Mammary epithelial cell (primary cell): Measurements from ENCODE around the gene NIT1.
A peak's percentile ranks its signal among the peaks of the same experiment; 100 is the strongest.

Experiments used
- EZH2 ChIP-seq: IDR thresholded peaks from 2 replicates; pipeline ENCODE4 v1.6.1; 2012; ENCODE audit warnings: low read length, inconsistent platforms, borderline replicate concordance
- TF ChIP-seq, protein P1 (sequence below), 2 donors: IDR thresholded peaks in 1 of 2; conservative IDR thresholded peaks in 1 of 2; 2 replicates each; pipeline ENCODE4 v1.5.1; 2011 to 2012; ENCODE audit warnings: inconsistent platforms in 2 of 2, low read length in 2 of 2, mild to moderate bottlenecking in 2 of 2, control low read depth in 1 of 2, low read depth in 1 of 2; ENCODE audit not compliant: insufficient read depth in 1 of 2; ENCODE audit errors: extremely low read depth in 1 of 2

- TF ChIP-seq, protein P1, sequence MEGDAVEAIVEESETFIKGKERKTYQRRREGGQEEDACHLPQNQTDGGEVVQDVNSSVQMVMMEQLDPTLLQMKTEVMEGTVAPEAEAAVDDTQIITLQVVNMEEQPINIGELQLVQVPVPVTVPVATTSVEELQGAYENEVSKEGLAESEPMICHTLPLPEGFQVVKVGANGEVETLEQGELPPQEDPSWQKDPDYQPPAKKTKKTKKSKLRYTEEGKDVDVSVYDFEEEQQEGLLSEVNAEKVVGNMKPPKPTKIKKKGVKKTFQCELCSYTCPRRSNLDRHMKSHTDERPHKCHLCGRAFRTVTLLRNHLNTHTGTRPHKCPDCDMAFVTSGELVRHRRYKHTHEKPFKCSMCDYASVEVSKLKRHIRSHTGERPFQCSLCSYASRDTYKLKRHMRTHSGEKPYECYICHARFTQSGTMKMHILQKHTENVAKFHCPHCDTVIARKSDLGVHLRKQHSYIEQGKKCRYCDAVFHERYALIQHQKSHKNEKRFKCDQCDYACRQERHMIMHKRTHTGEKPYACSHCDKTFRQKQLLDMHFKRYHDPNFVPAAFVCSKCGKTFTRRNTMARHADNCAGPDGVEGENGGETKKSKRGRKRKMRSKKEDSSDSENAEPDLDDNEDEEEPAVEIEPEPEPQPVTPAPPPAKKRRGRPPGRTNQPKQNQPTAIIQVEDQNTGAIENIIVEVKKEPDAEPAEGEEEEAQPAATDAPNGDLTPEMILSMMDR (conservative IDR thresholded peaks at IDR 0.05 in 1 of 2, IDR thresholded peaks at IDR 0.05 in 1 of 2; ENCODE audit: extremely low read depth in 1 of 2, insufficient read depth in 1 of 2, low read depth in 1 of 2, low read length in 2 of 2): peak; percentile 64 to 71
- TF ChIP-seq EZH2: no peak
Measured at GRCh38 chr1:161071886-161072371, 46.0 kb upstream of the NIT1 start.
